Measurements from ENCODE around the gene HOXD13. TPM values are rescaled to one million over a fixed set of nuclear protein-coding genes. Genes with fewer than 3 reads are reported as not detected.
A peak's percentile ranks its signal among the peaks of the same experiment; 100 is the strongest.

Gene HOXD13
- total and polyA plus RNA-seq, 3 experiments from 2014 or later, result not detected

GRCh38 chr2:176079285-176079830 lies 13.2 kb upstream of the HOXD13 start:
- ChIA-PET POLR2A (interaction anchor here (0.5 kb wide), 2 partner anchors 58 to 558 kb away, joined by 3 to 4 read pairs; no protein-coding TSS in a partner anchor), CTCF (no interaction called here)
- Histone ChIP-seq H3K9me3 (ENCODE audit: low read length) (peaks cover 7% of the 10 kb centered on the region), H3K27me3 (ENCODE audit: insufficient read depth, low read length, poor library complexity, severe bottlenecking) (peaks cover 87% of the 10 kb centered on the region), H3K4me1 (ENCODE audit: insufficient read depth, low read length) (peaks cover 6% of the 10 kb centered on the region), H3K27ac (ENCODE audit: low read depth, low read length) (no peak overlapping the region), H3K36me3 (ENCODE audit: insufficient read depth, low read length) (no peaks in the 10 kb centered on the region), H3K4me3 (ENCODE audit: low read length) (no peak overlapping the region)
- Mint-ChIP-seq H3K27ac (peak overlapping the region in 6 of 8 donors; percentile 39 to 94 (median 67)), H3K27me3 (peaks cover 81 to 86% of the 10 kb centered on the region in 2 donors), H3K4me1 (peaks cover 11 to 12% (median 11%) of the 10 kb centered on the region in 3 donors), H3K9me3 (peaks cover 14 to 64% (median 58%) of the 10 kb centered on the region in 5 donors), H3K4me3 (peak overlapping the region; percentile 50 to 85 (median 73)), H3K36me3 (peaks cover 0 to 5% (median 4%) of the 10 kb centered on the region in 3 donors)
- no peak for DNase-seq

GRCh38 chr2:176079831-176080539 lies 12.5 kb upstream of the HOXD13 start:
- POLR2A ChIA-PET, result no interaction called here
- Mint-ChIP-seq H3K9me3 (peaks cover 14 to 66% (median 59%) of the 10 kb centered on the region in 5 donors), H3K36me3 (peaks cover 0 to 5% (median 4%) of the 10 kb centered on the region in 3 donors), H3K27ac (peak overlapping the region in 5 of 8 donors; percentile 38 to 94 (median 57)), H3K27me3 (peaks cover 81 to 86% of the 10 kb centered on the region in 2 donors), H3K4me1 (peaks cover 11 to 12% (median 11%) of the 10 kb centered on the region in 3 donors), H3K4me3 (peak overlapping the region; percentile 29 to 85 (median 69))
- Histone ChIP-seq H3K4me3 (ENCODE audit: low read length) (no peak overlapping the region), H3K36me3 (ENCODE audit: insufficient read depth, low read length) (no peaks in the 10 kb centered on the region), H3K9me3 (ENCODE audit: low read length) (peaks cover 13% of the 10 kb centered on the region), H3K4me1 (ENCODE audit: insufficient read depth, low read length) (peaks cover 6% of the 10 kb centered on the region), H3K27ac (ENCODE audit: low read depth, low read length) (no peak overlapping the region), H3K27me3 (ENCODE audit: insufficient read depth, low read length, poor library complexity, severe bottlenecking) (peaks cover 87% of the 10 kb centered on the region)
- no peak for DNase-seq
- CTCF ChIA-PET, result interaction anchor here (1.4 to 2.0 kb wide), 2 partner anchors 1069 to 1739 kb away, joined by 3 to 4 read pairs; no protein-coding TSS in a partner anchor

GRCh38 chr2:176080540-176081375 lies 11.8 kb upstream of the HOXD13 start:
- peaks cover 88% of the 10 kb centered on the region for H3K27me3 ChIP-seq (ENCODE audit: insufficient read depth, low read length, poor library complexity, severe bottlenecking)
- Mint-ChIP-seq H3K9me3 (peaks cover 14 to 67% (median 63%) of the 10 kb centered on the region in 5 donors), H3K36me3 (peaks cover 0 to 5% (median 4%) of the 10 kb centered on the region in 3 donors), H3K4me3 (peak overlapping the region; percentile 39 to 75 (median 56)), H3K27ac (peak overlapping the region in 7 of 8 donors; percentile 51 to 95 (median 68)), H3K4me1 (peaks cover 11 to 12% (median 11%) of the 10 kb centered on the region in 3 donors), H3K27me3 (peaks cover 81 to 85% of the 10 kb centered on the region in 2 donors)
- no peak overlapping the region for H3K27ac ChIP-seq (ENCODE audit: low read depth, low read length)
- ChIA-PET CTCF (interaction anchor here (1.2 to 2.0 kb wide), 3 partner anchors 17 to 1740 kb away, joined by 3 to 4 read pairs (median 4); no protein-coding TSS in a partner anchor), POLR2A (no interaction called here)
- no peak overlapping the region for H3K4me3 ChIP-seq (ENCODE audit: low read length)
- no peaks in the 10 kb centered on the region for H3K36me3 ChIP-seq (ENCODE audit: insufficient read depth, low read length)
- peaks cover 17% of the 10 kb centered on the region for H3K9me3 ChIP-seq (ENCODE audit: low read length)
- H3K4me1 ChIP-seq (ENCODE audit: insufficient read depth, low read length), result peaks cover 6% of the 10 kb centered on the region
- no peak for DNase-seq

- H3K4me3 ChIP-seq (ENCODE audit: low read length), result no peak overlapping the region
- H3K27me3 Mint-ChIP-seq, result peaks cover 79 to 83% of the 10 kb centered on the region in 2 donors
- POLR2A ChIA-PET, result no interaction called here
These were observed 11.1 kb upstream of the HOXD13 start for GRCh38 chr2:176081376-176081836.

GRCh38 chr2:176081837-176082524 lies 10.5 kb upstream of the HOXD13 start:
- peak overlapping the region in 6 of 7 donors; percentile 24 to 74 (median 62) for H3K4me3 Mint-ChIP-seq
- H3K27ac Mint-ChIP-seq, result peak overlapping the region in 6 of 8 donors; percentile 53 to 95 (median 64)
- CTCF ChIA-PET, result interaction anchor here (1.2 to 2.0 kb wide), 2 partner anchors 16 to 1067 kb away, joined by 4 read pairs; no protein-coding TSS in a partner anchor
- peaks cover 11 to 14% (median 11%) of the 10 kb centered on the region in 3 donors for H3K4me1 Mint-ChIP-seq
- peaks cover 12 to 68% (median 63%) of the 10 kb centered on the region in 5 donors for H3K9me3 Mint-ChIP-seq
- Histone ChIP-seq H3K36me3 (ENCODE audit: insufficient read depth, low read length) (no peaks in the 10 kb centered on the region), H3K4me1 (ENCODE audit: insufficient read depth, low read length) (peaks cover 6% of the 10 kb centered on the region), H3K27ac (ENCODE audit: low read depth, low read length) (no peak overlapping the region), H3K4me3 (ENCODE audit: low read length) (no peak overlapping the region), H3K27me3 (ENCODE audit: insufficient read depth, low read length, poor library complexity, severe bottlenecking) (peaks cover 88% of the 10 kb centered on the region), H3K9me3 (ENCODE audit: low read length) (peaks cover 21% of the 10 kb centered on the region)
- no peak for DNase-seq
- POLR2A ChIA-PET, result no interaction called here
- H3K27me3 Mint-ChIP-seq, result peaks cover 79 to 83% of the 10 kb centered on the region in 2 donors
- H3K36me3 Mint-ChIP-seq, result peaks cover 0 to 7% (median 4%) of the 10 kb centered on the region in 3 donors

More at GRCh38 chr2:176081376-176081836, 11.1 kb upstream of the HOXD13 start:
- Mint-ChIP-seq H3K9me3 (peaks cover 12 to 65% (median 60%) of the 10 kb centered on the region in 5 donors), H3K4me3 (peak overlapping the region; percentile 39 to 75 (median 56)), H3K4me1 (peaks cover 11 to 13% (median 11%) of the 10 kb centered on the region in 3 donors), H3K36me3 (peaks cover 0 to 5% (median 4%) of the 10 kb centered on the region in 3 donors), H3K27ac (peak overlapping the region in 7 of 8 donors; percentile 61 to 95 (median 72))
- Histone ChIP-seq H3K27me3 (ENCODE audit: insufficient read depth, low read length, poor library complexity, severe bottlenecking) (peaks cover 88% of the 10 kb centered on the region), H3K27ac (ENCODE audit: low read depth, low read length) (no peak overlapping the region), H3K4me1 (ENCODE audit: insufficient read depth, low read length) (peaks cover 6% of the 10 kb centered on the region), H3K36me3 (ENCODE audit: insufficient read depth, low read length) (no peaks in the 10 kb centered on the region), H3K9me3 (ENCODE audit: low read length) (peaks cover 17% of the 10 kb centered on the region)
- DNase-seq, result no peak
- CTCF ChIA-PET, result interaction anchor here (1.2 to 2.0 kb wide), 3 partner anchors 16 to 1740 kb away, joined by 3 to 4 read pairs (median 4); no protein-coding TSS in a partner anchor

GRCh38 chr2:176082525-176082823 lies 10.0 kb upstream of the HOXD13 start:
- Mint-ChIP-seq H3K4me3 (peak overlapping the region in 5 of 7 donors; percentile 24 to 74 (median 63)), H3K4me1 (peaks cover 11 to 14% (median 11%) of the 10 kb centered on the region in 3 donors), H3K27ac (peak overlapping the region in 4 of 8 donors; percentile 12 to 95 (median 56)), H3K36me3 (peaks cover 0 to 8% (median 4%) of the 10 kb centered on the region in 3 donors), H3K27me3 (peaks cover 80 to 84% of the 10 kb centered on the region in 2 donors), H3K9me3 (peaks cover 12 to 71% (median 65%) of the 10 kb centered on the region in 5 donors)
- Histone ChIP-seq H3K36me3 (ENCODE audit: insufficient read depth, low read length) (no peaks in the 10 kb centered on the region), H3K9me3 (ENCODE audit: low read length) (peaks cover 21% of the 10 kb centered on the region), H3K4me1 (ENCODE audit: insufficient read depth, low read length) (peaks cover 6% of the 10 kb centered on the region), H3K27ac (ENCODE audit: low read depth, low read length) (no peak overlapping the region), H3K4me3 (ENCODE audit: low read length) (no peak overlapping the region), H3K27me3 (ENCODE audit: insufficient read depth, low read length, poor library complexity, severe bottlenecking) (peaks cover 90% of the 10 kb centered on the region)
- no peak for DNase-seq
- CTCF ChIA-PET, result interaction anchor here (1.2 kb wide), 1 partner anchor 44 kb away, joined by 5 read pairs; no protein-coding TSS in a partner anchor
- POLR2A ChIA-PET, result no interaction called here

All from CD8-positive, alpha-beta memory T cell (primary cell).